NOMO-1 treated with dmso at 0.1 percent for 144 hours (cell line): ENCODE measurements around the gene OCEL1.

Experiments
- DNase-seq: peaks from one replicate; lab custom pipeline; 2025; ENCODE audit not compliant: unreplicated experiment; lab: John Stamatoyannopoulos, UW

The OCEL1 gene

GRCh38 chr19:17237747-17238706 is 12.0 kb downstream of the OCEL1 start:
- no peak for DNase-seq

DNA sequence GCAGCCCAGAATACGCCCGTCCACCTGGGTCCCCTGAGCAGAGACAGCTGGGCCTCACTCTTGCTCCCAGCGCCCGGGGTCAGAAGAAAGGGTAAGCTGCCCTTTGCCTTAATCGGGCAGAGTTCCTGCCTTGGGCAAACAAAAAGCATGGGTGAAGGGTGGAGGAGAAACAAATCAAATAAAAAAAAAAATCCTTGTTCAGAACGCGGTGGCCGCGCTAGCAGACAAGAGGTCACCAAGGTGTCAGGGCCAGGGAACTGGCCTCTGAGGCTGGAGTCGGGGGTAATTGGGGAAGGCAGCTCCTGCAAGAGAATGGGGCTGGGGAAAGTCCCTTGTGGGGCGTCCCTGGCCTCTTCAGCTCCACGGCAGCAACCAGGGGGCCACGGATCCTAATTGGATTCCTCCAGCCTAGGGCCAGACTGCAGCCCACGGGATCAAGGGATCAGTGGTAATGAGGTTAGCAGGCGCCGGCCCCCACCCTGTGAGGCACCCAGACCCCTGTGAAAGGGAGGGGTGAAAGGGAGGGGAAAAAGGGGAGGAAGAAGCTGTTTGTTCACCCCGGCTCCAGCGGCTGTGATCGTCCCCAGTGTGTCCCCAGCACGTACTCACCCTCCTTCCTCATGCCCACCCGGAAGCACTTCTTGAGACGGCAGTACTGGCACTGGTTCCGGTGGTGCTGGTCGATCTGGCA is 14.2 kb downstream of the OCEL1 start:
- no peak for DNase-seq

GRCh38 chr19:17240826-17241399 is 14.9 kb downstream of the OCEL1 start:
- no peak for DNase-seq

DNA sequence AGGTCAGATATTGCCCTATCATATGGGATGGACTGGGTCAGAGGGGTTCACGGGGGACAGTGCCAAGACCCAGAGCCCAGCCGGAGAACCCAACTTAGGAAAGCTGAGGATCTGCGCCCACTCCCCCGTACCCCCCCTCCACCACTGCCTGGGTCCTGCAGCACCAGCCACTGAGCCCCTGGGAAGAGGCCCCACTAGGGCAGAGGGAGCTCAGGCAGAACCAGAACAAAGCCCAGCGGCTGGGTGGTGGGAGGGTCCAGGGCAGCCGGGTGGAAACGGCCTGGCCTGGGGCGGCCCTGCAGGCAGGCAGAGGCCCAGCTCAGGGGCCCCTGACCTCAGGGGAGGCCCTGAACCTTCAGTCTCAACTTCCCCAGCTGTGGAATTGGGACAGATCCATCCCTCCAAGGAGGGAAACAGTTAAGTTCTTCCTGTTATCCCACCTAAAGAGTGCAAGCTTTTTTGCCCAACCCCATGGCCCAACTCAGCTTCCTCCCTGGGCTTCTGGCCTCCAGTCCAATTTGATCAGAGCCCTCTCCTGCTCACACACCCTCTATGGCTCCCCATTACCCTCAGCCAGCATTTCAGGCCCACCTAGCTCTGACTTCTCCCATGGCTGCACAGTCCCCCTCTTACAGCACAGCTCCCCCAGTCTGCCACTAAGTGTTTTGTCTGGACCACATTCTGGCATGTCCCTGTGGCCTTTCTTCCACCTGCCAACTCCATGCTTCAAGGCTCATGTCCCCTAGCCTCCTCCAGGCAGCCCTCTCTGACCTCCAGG is 16.6 kb downstream of the OCEL1 start:
- DNase-seq, result no peak

DNA sequence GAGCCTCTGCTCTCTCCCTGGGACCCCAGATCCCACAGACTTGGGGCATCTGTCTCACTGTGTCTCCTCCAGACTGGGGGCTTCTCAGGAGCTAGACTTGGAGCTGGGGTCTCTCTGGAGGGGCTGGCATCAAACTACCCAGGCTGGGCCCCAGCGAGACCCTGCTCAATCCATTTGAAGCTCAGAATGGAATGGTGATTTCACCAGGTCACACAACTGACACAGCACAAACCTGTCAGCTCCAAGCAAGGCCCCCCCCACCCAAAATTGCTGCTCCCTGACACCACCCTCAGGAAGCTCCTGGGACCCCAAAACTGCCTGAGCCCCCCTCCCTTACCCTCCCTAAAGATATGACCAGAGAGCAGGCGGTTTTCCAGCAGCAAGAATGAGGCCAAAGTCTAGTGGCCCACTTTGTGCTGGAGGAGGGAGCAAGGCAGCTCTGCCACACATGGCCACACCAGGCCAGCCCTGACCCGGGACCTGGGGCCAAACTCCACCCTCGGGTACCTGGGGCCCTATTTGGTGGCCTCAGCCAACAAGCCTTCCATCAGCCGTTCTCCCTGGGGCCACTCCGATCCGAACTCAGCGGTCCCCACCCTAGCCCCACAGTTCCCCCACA is 17.3 kb downstream of the OCEL1 start:
- no peak for DNase-seq

- DNase-seq, result no peak
These were observed 18.0 kb downstream of the OCEL1 start for GRCh38 chr19:17243830-17244617.

DNA sequence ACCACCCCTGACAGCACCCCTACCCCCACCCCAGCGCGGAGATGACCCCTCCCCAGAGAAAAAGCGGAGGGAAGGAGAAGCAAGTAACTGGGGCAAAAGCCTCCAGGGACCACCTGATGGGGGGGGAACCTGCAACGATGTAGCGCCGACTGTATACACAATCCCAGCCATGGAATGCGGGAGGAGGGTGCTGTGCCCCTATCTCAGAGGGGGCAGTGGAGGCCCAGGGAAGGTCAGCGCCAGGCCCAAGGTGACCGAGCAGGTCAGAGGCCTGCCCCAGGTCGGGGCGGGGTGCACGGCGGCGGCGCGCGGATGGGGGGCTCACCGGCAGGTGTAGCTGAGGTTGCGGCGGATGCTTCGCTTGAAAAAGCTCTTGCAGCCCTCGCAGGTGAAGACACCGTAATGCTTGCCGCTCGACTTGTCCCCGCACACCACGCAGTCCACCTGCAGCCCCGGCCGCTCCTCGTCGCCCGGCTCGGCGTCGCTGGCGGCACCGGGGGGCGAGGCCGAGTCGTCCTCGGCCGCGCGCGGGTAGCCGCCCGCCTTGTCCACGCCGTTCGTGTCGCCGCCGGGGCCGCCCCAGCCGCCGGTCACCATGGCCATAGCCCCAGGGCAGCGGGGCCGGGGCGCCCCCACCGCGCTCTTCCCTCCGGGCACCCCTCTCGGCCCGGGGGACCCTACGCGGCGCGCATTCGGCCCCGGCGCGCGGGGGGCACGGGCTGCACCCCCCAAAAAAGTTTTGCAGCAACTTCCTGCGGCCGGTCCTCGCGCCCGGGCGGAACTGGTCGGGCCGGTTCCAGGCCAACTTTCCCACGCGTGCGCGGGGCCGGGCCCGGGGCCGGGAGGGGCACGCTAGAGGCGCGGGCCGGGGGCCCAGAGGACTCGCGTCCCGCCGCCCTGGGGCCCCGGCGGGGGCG is 18.9 kb downstream of the OCEL1 start:
- DNase-seq, result no peak

- DNase-seq, result no peak
These were observed 19.5 kb downstream of the OCEL1 start, which contains the start of gene NR2F6 for GRCh38 chr19:17245535-17245984. TSS of gene NR2F6 (minus strand) at chr19:17245919. CDS start at chr19:17245220, 699 bp downstream.

DNA sequence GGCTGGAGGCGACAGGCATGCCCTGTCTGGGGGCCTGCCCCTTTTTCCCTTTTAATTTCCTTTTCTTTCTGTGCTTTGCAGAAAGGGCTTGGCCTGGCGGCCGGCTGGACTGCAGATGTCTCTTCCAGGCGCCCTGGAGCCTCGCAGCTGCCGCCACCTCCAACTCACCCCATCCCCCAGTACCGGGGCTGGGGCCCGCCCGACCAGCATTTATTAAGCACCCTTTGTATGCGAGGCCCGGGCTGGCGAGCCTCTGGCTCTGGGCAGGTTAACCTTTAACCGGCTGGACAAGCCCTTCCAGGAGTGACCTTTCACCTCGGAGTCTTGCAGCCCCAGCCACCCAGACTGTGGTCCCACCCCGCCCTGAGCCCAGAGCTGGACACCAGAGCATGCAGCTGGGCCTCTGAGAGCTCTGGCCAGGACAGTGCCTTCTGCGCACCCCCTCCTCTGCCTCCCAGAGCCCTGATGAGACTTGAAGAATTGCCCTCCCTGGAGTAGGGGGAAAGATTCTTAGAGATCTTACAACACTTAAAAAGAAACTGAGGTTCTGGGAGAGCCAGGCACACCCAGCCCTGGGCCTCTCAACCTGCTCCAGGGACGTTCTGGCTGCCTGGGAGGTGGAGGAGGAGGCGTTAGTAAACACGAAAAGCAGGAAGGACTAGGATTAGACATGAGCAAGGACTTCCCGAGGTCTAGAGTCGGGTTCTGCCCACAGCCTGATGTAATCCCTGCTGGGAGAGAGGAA is 20.8 kb downstream of the OCEL1 start:
- DNase-seq, result no peak

- no peak for DNase-seq
These were observed 22.2 kb downstream of the OCEL1 start for GRCh38 chr19:17248011-17248776.

DNA sequence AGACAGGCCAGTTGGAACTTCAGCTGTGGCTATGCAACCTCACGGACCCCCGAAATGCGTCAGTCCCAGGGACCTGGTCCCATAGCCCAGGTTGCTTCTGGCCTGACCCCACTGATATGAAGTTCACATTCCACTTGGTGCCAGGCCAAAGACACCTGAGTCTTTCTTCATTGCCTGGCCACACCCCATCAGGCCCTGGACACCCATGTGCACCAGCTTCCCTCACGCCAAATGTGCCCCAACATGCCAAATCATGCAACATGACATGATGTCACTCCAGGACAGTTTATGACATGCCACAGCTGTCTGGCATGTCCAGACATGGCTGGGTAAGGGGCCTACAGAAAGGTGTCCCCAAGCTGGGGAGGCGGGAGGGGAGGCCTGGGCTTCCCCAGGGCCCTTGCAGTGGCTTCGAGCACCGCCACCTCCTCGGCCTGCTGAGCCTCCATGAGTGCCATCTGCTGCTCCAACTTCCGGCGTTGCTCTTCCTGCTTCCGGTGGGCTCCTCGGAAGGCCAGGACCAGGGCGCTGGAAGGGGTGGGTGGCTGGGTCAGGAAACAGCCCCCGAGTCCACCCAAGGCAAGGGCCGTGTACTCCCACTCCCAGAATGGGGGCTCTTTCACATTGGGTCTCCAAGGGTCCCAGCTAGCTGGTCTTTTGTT is 24.0 kb downstream of the OCEL1 start:
- no peak for DNase-seq

GRCh38 chr19:17254636-17255035 is 28.6 kb downstream of the OCEL1 start:
- DNase-seq, result no peak

- no peak for DNase-seq
These were observed 29.2 kb downstream of the OCEL1 start for GRCh38 chr19:17255150-17255621.

GRCh38 chr19:17256130-17256529 is 30.1 kb downstream of the OCEL1 start:
- DNase-seq, result no peak

DNA sequence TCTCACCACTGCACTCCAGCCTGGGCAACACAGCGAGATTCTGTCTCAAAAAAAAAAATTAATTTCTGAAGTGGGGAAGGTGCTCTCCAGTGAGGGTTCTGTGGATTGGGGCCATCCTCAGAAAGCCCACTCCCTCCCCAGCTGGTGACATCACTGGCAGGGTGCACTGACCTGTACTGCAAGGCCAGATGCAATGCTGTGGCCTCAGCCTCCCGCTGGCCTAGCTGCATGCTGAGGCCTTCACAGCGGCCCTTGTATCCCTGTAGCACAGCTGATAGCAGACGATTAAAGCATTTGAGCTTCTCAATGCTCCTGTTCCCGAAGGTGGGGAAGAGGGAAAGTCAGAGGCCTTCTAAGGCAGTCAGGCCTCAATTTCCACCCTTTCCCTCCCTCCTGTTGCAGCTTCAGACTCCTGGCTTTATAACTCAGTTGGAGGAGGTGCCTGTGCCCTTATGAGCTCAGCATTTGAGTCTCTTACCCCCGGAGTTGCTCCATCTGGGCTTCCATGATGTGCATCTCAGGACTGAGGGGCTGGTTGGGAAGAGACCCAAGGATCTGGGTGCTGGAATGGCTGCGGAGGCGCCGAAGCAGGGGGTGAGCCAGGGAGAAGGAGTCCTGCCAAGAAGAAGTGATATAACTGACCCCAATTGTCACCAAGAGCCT is 33.2 kb downstream of the OCEL1 start:
- no peak for DNase-seq

GRCh38 chr19:17259934-17260333 is 33.9 kb downstream of the OCEL1 start:
- DNase-seq, result no peak
